ENCODE results near the gene CLEC3B. TPM values are rescaled to one million over a fixed set of nuclear protein-coding genes. Genes with fewer than 3 reads are reported as not detected.

CLEC3B gene
- total and polyA plus RNA-seq, 10 of the 15 experiments (the other 5 are each of a cell fraction or from before 2014, with no cell fraction given), result 0.23 TPM; not detected in 9

DNA sequence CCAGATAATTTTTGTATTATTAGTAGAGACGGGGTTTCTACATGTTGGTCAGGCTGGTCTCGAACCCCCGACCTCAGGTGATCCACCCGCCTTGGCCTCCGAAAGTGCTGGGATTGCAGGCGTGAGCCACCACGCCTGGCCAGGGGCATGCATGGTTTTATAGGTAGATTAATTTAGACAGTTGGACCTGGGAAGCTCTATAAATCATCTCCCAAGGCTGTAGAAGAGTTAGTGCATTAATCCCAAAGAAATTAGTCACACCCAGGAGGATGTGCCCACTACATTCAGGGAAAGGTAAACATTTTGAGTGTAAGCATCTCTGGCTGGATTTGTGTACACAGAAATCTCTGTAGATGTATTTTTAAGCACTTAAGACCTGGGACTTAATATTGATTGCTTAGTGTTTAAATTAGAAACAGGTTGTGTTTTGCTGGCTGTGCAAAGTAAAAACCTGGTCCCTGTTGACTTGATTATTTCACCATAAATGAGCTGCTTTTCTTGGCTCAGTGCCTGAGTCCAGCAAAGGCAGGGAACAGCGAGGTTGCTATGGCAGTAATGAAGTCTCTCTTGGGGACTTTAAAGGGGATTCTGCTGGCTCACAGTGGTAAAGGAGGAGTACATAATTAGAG is 30.8 kb upstream of the CLEC3B start:
- ATAC-seq (no peak), FAIRE-seq (no peak), DNase-seq (ENCODE audit: low read depth, low spot score) (no peak)
- Histone ChIP-seq H2AFZ (ENCODE audit: control insufficient read depth, low read depth, low read length) (no peak overlapping the region), H3K36me3 (ENCODE audit: control insufficient read depth in 2 of 2, insufficient read depth in 2 of 2, low read length in 1 of 2) (peaks cover 20 to 42% of the 10 kb centered on the region in 2 experiments; a peak in 3 of 4 replicates), H3K4me2 (ENCODE audit: control insufficient read depth, insufficient read depth) (no peak overlapping the region), H4K20me1 (ENCODE audit: control insufficient read depth, insufficient read depth) (no peaks in the 10 kb centered on the region), H3K27ac (ENCODE audit: control insufficient read depth, insufficient read depth) (no peak overlapping the region), H3K27me3 (replicated peaks in 1 of 2; ENCODE audit: control insufficient read depth in 2 of 2, insufficient read depth in 2 of 2, low read length in 1 of 2) (no peaks in the 10 kb centered on the region), H3K4me3 (no peak overlapping the region), H3K4me1 (ENCODE audit: control insufficient read depth, insufficient read depth, low read length) (peaks cover 5% of the 10 kb centered on the region), H3K9ac (ENCODE audit: control insufficient read depth, insufficient read depth, low read length) (no peak overlapping the region), H3K79me2 (ENCODE audit: control insufficient read depth, insufficient read depth, low read length) (no peaks in the 10 kb centered on the region; the same call in none of the 2 replicates), H3K9me3 (replicated peaks; ENCODE audit: control insufficient read depth, insufficient read depth, low read length) (no peaks in the 10 kb centered on the region)
- RAD21 ChIA-PET (ENCODE audit: unreplicated experiment), result interaction anchor here (1.3 to 5.2 kb wide), 6 partner anchors 11 to 1001 kb away, joined by 3 to 39 read pairs (median 6); partner anchors contain the start of genes EXOSC7, FYCO1 and ZDHHC3
- POLR2A ChIA-PET, result interaction anchor here (1.6 to 6.7 kb wide), 2 partner anchors 11 to 18 kb away, joined by 15 to 62 read pairs; partner anchors contain the start of genes EXOSC7 and ZDHHC3
- BruUV-seq (replicated peaks), result no TSS peak
- WGBS (ENCODE audit: insufficient coverage, insufficient replicate concordance, low lambda C conversion rate, missing lambda C conversion rate), result 83% methylated on average over 8 of the region's 8 CpGs
- CTCF ChIA-PET, result interaction anchor here (0.6 to 7.7 kb wide), 7 partner anchors 7 to 116 kb away, joined by 3 to 53 read pairs (median 4); partner anchors contain the start of genes EXOSC7 and ZDHHC3
- SMC1A ChIA-PET (ENCODE audit: uncharacterized antibody, unreplicated experiment), result interaction anchor here (1.0 to 8.3 kb wide), 4 partner anchors 11 to 44 kb away, joined by 3 to 97 read pairs (median 16); partner anchors contain the start of genes EXOSC7 and ZDHHC3
- no peak for TF ChIP-seq NR2C1 (IDR thresholded peaks at IDR 0.05)
- TF ChIP-seq, protein P1, sequence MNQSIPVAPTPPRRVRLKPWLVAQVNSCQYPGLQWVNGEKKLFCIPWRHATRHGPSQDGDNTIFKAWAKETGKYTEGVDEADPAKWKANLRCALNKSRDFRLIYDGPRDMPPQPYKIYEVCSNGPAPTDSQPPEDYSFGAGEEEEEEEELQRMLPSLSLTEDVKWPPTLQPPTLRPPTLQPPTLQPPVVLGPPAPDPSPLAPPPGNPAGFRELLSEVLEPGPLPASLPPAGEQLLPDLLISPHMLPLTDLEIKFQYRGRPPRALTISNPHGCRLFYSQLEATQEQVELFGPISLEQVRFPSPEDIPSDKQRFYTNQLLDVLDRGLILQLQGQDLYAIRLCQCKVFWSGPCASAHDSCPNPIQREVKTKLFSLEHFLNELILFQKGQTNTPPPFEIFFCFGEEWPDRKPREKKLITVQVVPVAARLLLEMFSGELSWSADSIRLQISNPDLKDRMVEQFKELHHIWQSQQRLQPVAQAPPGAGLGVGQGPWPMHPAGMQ (IDR thresholded peaks at IDR 0.05; ENCODE audit: borderline replicate concordance), result no peak
- no peak for TF ChIP-seq ESRRA (IDR thresholded peaks at IDR 0.05; ENCODE audit: low read length)
- TF ChIP-seq NRF1 (conservative IDR thresholded peaks at IDR 0.05; ENCODE audit: low read depth, low read length), result no peak
- TF ChIP-seq TARDBP (IDR thresholded peaks at IDR 0.05; ENCODE audit: borderline replicate concordance), result no peak
- no peak for TF ChIP-seq SREBF1 (IDR thresholded peaks at IDR 0.05; ENCODE audit: low read length)
- intact Hi-C loops (cut with micrococcal nuclease; ENCODE audit: unreplicated experiment) (no loop called here), in situ Hi-C loops (cut with MboI) (no loop called here)
